Measurements from ENCODE around the gene BAIAP3.

Gene BAIAP3

DNA sequence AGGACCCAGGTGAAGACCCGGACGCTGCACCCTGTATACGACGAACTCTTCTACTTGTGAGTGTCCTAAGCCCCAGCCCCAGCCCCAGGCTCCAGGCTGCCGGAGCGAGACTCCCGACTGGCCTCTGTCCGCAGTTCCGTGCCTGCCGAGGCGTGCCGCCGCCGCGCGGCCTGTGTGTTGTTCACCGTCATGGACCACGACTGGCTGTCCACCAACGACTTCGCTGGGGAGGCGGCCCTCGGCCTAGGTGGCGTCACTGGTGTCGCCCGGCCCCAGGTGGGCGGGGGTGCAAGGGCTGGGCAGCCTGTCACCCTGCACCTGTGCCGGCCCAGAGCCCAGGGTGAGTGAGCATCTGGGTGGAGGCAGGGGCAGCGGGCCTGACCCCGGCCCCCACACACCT, 14.5 kb downstream of the BAIAP3 start:
- no peak for DNase-seq

GRCh38 chr16:1348441-1348840, 15.0 kb downstream of the BAIAP3 start:
- DNase-seq: no peak

DNA sequence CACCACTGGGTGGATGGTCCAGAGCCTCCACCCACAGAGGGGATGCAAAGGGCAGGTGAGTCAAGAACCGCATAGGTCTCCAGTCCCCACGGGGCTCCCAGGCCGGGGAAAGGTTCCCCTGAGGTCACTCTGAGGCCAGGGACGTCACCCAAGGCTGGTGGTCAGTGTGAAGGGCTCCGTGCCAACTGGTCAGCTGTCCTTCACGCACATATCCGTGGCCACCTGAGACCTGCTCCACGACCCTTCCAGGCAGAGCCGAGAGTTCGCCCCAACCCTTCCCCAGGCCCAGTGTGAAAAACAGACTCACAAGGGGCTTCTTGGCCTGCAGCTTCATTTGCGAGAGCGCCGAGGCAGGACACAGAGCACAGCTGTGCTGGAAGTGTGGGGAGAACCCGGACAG, 15.5 kb downstream of the BAIAP3 start:
- no peak for DNase-seq

- no peak for DNase-seq
Measured at GRCh38 chr16:1349351-1349750, 15.9 kb downstream of the BAIAP3 start.

DNA sequence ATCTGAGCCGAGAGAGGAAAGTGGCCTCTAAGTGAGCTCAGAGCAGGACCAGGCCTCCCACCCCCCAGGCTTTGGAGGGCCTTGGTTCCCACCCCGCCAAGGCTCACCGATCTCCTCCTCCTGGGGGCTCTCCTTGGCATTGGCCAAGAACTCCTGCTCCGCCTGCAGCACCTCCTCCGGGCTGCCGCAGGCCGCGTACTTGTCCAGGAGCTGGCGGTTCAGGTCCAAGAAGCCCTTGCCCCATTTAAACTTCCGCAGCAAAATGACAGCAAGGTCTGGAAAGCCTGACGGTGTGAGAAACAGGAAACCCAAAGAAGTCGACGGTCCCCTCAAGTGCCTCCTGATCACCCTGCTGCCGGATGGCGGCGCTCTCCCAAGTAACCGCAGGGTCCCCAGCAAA, 16.5 kb downstream of the BAIAP3 start:
- no peak for DNase-seq

DNA sequence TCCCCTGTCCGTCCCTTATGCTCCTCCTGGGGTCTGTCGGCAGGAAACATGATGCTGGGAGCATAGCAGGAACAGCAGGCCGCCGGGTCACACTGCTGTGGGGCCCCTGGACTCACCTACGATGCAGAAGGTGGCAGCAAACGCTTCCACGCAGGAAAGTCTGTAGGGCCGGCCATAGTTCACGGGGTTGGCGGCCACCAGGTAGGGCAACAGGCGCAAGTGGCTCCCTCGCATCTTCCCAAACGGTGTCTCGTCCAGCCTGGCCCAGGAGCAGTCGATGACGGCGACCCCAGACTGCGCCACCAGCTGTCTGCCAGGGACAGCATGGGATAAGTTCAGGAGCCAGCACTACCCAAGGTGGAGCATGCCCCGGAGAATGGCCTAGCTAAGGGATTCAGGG, 17.2 kb downstream of the BAIAP3 start:
- no peak for DNase-seq

DNA sequence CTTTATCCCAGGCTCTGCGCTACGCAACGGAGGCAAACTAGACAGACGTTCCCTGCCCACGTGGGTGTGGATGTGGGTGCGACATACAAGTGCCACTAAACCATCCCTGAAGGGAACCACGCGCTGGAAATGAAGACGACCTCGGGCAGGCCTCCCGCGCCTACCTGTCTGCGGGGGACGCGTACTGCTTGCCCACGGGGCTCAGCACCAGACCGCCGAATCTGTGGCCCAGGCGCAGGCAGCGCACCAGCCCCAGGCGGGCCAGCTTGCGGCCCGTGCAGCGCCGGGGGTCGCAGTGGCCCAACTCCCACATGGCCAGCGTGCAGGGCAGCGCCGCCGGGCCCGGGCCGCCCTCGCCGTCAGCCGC, 17.8 kb downstream of the BAIAP3 start:
- no peak for DNase-seq

DNA sequence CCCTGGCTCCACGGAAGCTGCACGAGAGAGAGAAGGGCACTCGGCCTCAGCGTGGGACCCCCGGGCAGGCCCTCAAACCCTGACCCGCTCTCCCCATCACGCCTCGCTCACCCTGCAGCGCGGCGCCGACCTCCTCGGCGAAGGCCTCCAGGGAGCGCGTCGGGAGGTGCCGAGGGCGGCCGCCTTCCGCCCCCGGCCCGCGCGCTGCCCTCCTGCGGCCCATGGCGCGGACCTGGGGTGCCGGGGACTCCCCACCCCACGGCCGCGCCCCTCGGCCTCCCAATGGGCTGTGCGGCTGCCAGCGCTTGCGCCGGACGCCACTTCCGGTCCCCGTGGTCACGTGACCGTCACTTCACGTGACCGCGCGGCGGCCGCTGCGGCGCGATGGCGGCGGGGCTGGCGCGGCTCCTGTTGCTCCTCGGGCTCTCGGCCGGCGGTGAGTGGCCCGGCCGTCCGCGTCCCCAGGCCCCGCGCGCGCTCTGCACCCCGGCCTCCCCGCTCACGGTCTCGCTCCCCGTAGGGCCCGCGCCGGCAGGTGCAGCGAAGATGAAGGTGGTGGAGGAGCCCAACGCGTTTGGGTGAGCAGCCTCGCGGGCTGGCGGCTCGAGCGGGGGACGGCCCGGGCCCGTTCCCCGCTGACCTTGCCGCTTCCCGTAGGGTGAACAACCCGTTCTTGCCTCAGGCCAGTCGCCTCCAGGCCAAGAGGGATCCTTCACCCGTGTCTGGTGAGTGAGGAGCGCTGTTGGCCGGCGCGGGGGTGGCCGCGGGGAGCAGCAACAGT, 18.3 kb downstream of the BAIAP3 start, which contains the start of the genes GNPTG and TSR3:
GNPTG (plus strand) TSS at position 350 of the 781 bp plus-strand sequence; CDS start at position 385, 35 bp downstream.
TSR3 (minus strand) TSS at position 297 of the 781 bp plus-strand sequence; CDS start at position 223, 74 bp downstream.
- peak; percentile 75 to 93 for DNase-seq

DNA sequence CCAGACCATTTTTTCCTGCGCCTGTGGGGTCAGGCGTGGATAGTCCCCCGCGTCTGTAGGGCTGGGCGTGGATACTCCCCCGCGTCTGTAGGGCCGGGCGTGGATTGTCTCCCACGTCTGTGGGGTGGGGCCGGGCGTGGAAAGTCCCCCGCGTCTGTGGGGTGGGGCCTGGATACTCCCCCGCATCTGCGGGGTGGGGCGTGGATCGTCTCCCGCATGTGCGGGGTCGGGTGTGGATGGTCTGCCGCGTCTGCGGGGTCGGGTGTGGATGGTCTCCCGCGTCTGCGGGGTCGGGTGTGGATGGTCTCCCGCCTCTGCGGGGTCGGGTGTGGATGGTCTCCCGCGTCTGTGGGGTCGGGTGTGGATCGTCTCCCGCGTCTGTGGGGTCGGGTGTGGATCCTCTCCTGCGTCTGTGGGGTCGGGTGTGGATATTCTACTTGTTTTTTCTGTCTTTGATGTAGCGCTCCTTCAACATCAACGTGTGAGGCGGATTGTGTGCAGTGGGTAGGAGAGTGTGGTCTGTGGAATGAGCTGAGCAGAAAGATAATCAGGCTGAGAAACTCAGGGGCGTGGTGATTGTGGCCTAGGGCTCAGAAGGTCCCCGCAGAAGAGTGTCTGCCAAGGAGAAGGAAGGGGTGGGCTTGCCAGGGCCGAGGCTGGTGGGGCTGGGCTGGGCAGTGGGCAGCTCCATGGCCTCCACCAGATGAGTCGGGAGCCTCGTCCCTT, 21.5 kb downstream of the BAIAP3 start:
- no peak for DNase-seq

DNA sequence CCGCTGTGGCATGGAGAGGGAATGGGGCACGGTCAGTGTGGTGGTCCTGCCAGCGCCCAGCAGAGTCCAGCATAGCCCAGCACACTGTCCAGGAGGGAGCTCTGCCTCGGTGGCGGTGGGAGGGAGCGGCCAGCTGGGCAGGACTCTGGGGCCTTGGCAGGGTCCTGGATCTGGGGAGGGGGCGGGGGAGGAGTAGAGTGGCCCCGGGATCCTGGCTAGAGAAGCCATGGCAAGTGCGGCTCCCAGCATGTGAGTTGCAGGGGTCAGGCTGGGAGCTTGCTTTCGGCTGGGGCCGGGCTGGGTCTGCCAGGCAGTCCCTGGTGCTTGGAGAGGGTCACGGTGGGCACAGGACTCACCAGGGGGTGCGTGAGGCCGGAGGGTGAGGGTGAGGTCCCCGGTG, 22.1 kb downstream of the BAIAP3 start:
- DNase-seq: no peak

DNA sequence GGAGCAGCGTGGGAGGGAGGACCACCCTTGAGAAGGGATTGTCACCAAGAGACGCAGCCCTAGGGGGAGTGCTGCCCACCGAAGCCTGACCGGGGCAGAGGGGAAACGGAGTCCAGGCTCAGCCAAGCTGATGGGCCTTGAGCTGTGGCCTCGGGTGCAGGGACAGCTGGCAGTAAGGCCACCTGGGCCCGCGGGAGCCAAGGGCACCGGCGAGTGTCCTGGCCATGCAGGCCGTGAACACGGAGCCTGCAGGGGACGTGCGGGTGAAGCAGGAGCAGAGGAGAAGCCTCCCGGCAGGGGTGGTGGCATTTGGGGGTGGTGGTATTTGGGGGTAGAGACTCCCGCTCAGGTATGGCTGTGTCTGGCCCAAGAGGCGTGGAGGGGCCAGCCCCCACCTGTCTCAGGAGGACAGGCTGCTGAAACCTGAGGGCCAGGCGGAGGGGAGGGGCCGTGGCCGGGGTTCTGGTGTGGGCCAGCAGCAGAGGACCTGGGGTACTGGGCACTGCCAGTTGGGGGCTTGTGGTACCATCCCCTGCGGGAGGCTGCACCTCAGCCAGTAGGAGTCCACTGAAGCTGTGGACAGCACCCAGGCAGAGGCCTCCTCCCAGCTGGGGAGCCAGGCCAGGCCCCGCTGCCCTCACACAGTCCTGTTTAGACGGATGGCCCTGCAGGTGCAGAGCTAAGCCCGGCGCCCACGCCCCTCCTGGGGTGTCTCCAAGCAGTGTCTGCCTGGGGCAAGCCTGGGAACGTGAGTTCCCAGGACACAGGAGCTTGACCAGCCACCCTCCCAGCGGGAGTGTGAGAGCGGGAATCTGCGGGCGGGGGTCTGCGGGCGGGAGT, 22.8 kb downstream of the BAIAP3 start:
- no peak for DNase-seq

- no peak for DNase-seq
Measured at GRCh38 chr16:1357906-1358566, 24.6 kb downstream of the BAIAP3 start.

- DNase-seq: no peak
Measured at GRCh38 chr16:1361685-1362360, 28.4 kb downstream of the BAIAP3 start.

DNA sequence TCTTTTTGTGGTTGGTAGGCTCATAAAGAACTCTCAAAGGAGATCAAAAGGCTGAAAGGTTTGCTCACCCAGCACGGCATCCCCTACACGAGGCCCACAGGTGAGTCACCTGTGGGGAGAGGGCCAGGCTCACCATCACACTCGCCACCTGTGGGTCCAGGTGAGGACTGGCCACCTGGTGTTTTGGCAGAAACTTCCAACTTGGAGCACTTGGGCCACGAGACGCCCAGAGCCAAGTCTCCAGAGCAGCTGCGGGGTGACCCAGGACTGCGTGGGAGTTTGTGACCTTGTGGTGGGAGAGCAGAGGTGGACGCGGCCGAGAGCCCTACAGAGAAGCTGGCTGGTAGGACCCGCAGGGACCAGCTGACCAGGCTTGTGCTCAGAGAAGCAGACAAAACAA, 29.4 kb downstream of the BAIAP3 start:
- no peak for DNase-seq

DNA sequence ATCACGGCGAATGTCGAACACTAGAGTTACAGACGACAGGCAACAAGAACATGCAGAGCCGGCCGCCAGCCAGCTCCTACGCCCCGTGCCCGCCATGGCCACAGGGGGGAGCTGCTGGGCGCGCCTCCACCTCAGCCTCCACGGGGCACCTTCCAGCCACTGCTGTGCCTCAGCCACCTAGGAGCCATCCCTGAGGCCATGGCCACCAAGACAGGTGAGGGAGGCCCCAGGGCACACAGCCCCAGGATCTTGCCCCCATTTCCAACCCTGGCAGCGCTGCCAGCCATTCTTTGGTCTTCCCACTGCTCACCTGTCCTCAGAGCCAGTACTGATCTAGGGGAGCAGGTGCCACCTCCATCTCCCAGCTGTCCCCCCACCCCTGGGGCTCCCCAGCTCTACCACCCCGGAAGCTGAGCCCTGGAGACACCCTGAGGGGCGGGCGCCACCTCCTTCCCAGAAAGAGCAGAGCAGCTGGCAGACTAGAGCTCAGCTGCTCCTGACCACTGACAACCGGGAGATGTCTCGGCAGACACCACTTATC, 30.1 kb downstream of the BAIAP3 start:
- peak; percentile 39 to 51 for DNase-seq

DNA sequence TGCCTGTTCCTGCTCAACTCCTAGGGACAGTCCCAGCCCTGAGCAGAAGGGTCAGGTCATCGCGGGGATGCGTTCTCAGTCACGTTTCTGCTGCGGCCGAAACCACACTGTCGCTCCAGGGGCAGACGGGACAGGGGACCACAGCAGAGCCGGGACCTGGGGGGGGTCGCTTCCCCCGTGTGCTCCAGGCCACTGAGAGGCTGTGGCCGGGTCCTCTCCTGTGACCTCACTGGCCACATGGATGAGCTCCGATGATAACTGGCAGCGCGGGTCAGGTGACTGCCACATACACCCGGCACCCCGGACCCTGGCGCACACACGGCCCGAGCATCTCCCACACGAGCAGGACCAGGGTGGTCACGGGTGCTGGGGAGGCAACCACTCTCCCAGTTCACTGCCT, 31.1 kb downstream of the BAIAP3 start:
- no peak for DNase-seq

- no peak for DNase-seq
Measured at GRCh38 chr16:1366060-1366711, 32.7 kb downstream of the BAIAP3 start.

DNA sequence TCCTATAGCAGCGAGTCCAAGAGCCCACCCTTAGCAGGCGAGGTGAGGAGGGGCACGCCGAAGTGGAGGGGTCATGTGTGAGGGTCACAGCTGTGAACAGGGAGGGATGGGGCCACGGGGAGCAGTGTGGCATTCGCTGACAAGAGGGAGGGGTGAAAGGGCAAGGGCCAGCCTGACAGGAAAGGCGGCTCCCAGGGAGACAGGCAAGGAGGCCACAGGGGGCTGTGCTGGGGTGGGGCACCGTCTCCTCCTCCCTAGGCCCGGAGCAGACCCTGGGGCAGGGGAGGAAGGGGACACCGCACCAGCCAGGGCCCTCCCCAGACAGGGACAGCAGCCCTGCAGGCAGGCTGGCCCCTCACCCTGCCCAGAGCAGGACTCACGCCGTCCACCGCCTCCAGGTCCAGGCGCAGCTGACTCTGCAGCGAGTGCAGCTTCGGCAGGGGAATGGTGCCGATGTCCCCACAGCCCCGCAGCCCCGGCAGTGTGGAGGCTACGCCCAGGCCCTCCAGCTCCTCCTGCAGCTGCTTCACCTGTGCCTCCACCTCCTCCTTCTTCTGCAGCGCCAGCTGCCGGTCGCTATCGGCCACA, 33.4 kb downstream of the BAIAP3 start:
- DNase-seq: no peak

DNA sequence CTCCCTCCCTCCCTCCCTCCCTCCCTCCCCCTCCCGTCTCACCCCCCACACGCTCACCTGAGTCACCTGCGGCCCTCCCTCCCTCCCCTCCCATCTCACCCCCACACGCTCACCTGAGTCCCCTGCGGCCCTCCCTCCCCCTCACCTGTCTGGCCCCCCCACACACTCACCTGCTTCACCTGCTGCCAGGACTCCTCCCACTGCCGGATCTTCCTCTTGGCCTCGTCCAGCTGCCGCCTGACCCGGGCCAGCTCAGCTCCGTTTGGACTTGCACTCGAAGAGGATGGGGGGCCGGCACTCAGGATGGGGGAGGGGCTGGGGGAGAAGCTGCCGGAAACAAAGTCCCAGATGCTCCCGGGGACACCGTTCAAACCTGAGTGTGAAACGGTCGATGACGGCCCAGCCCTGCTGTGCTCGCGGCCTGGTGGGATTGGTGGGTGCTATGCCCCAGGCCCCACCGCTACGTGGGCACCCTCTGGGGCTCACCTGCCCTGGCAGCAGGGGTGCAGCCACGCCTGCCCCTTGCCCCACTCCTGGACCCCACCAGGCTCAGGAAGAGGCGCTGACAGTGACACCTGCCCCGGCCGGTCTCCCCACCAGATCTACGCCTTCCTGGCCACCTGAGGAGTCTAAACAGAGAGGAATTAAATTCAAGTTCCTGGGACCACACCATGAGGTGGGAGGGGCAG, 34.2 kb downstream of the BAIAP3 start:
- DNase-seq: no peak
